Measurements from ENCODE around the gene PSMB4. TPM values are rescaled to one million over a fixed set of nuclear protein-coding genes. Genes with fewer than 3 reads are reported as not detected.

PSMB4 gene
- total RNA-seq, 4 donors from 2014 or later: 259 to 324 (median 291) TPM

Other genes with a start within 250 kb of the PSMB4 start
- gene TNFAIP8L2, start 242.9 kb upstream of the PSMB4 start, total RNA-seq: 1 to 10 TPM in 3 of 4 donors, not detected in 1; 1.1 to 3.1 (median 1.4) TPM
- gene LYSMD1, start 233.7 kb upstream of the PSMB4 start, total RNA-seq: 10 to 100 TPM; 11.4 to 14.6 (median 13.7) TPM
- 10 to 100 TPM; 17.7 to 56.1 (median 35.6) TPM for gene SCNM1, start 233.4 kb upstream of the PSMB4 start, total RNA-seq
- 100 to 1,000 TPM in 3 of 4 donors, 10 to 100 TPM in 1; 58.3 to 315 (median 188) TPM for gene TMOD4, start 223.6 kb upstream of the PSMB4 start, total RNA-seq
- 10 to 100 TPM; 62.2 to 95.8 (median 68.9) TPM for gene VPS72, start 209.4 kb upstream of the PSMB4 start, total RNA-seq
- gene PIP5K1A, start 201.0 kb upstream of the PSMB4 start, total RNA-seq: 10 to 100 TPM; 23.4 to 46.8 (median 36.9) TPM
- gene PSMD4, start 144.8 kb upstream of the PSMB4 start, total RNA-seq: 100 to 1,000 TPM; 263 to 439 (median 340) TPM
- gene ZNF687, start 117.3 kb upstream of the PSMB4 start, total RNA-seq: 10 to 100 TPM; 11.9 to 19.6 (median 16.6) TPM
- 10 to 100 TPM; 65.5 to 98.1 (median 77.3) TPM for gene PI4KB, start 72.2 kb upstream of the PSMB4 start, total RNA-seq
- 10 to 100 TPM; 11.4 to 24.0 (median 20.6) TPM for gene RFX5, start 52.3 kb upstream of the PSMB4 start, total RNA-seq
- gene SELENBP1, start 26.9 kb upstream of the PSMB4 start, total RNA-seq: 10 to 100 TPM; 30.9 to 70.2 (median 42.3) TPM
- gene POGZ, start 59.9 kb downstream of the PSMB4 start, total RNA-seq: 10 to 100 TPM; 14.1 to 20.2 (median 15.1) TPM
- gene CGN, start 111.8 kb downstream of the PSMB4 start, total RNA-seq: under 1 TPM in 2 of 4 donors, not detected in 2; 0.34 to 0.78 TPM
- 1 to 10 TPM; 1.2 to 4.0 (median 2.7) TPM for gene TUFT1, start 140.7 kb downstream of the PSMB4 start, total RNA-seq
- gene SNX27, start 212.5 kb downstream of the PSMB4 start, total RNA-seq: 10 to 100 TPM; 37.0 to 43.7 (median 40.9) TPM

All from gastrocnemius medialis (tissue), 4 donors.